ENCODE results near the gene LYSMD2. TPM values are rescaled to one million over a fixed set of nuclear protein-coding genes. Genes with fewer than 3 reads are reported as not detected.

Gene LYSMD2
- total RNA-seq, 4 donors from 2014 or later, result 11.0 to 15.0 (median 12.9) TPM

GRCh38 chr15:51770902-51771301, 33.4 kb upstream of the LYSMD2 start:
- intact Hi-C loops (cut with DNase I), result no loop called here
- H3K27me3 ChIP-seq, result no peaks in the 10 kb centered on the region
- no peak for DNase-seq
- no peak overlapping the region for H3K27ac ChIP-seq
- H3K36me3 ChIP-seq, result peaks cover 0 to 68% (median 5%) of the 10 kb centered on the region in 3 donors
- WGBS, 2 donors, result 64 to 84% methylated on average over 3 of the region's 3 CpGs
- peaks cover 0 to 6% (median 0%) of the 10 kb centered on the region in 3 donors for H3K4me1 ChIP-seq
- H3K4me3 ChIP-seq, result no peak overlapping the region
- TF ChIP-seq CTCF (IDR thresholded peaks at IDR 0.05), result no peak
- no peak for TF ChIP-seq POLR2A (IDR thresholded peaks at IDR 0.05)
- no peaks in the 10 kb centered on the region for H3K9me3 ChIP-seq

- no peak for DNase-seq
- H3K9me3 ChIP-seq, result no peaks in the 10 kb centered on the region
- 60 to 70% methylated on average over 9 of the region's 9 CpGs for WGBS, 2 donors
- H3K4me3 ChIP-seq, result no peak overlapping the region
- no peaks in the 10 kb centered on the region for H3K27me3 ChIP-seq
- H3K36me3 ChIP-seq, result peaks cover 0 to 45% (median 0%) of the 10 kb centered on the region in 3 donors
- H3K4me1 ChIP-seq, result peaks cover 0 to 6% (median 0%) of the 10 kb centered on the region in 3 donors
- H3K27ac ChIP-seq, result no peak overlapping the region
- no peak for TF ChIP-seq POLR2A (IDR thresholded peaks at IDR 0.05)
- TF ChIP-seq CTCF (IDR thresholded peaks at IDR 0.05), result no peak
- intact Hi-C loops (cut with DNase I), result no loop called here
Observed at GRCh38 chr15:51768018-51768417, 30.6 kb upstream of the LYSMD2 start.

GRCh38 chr15:51766341-51766740, 28.9 kb upstream of the LYSMD2 start:
- Histone ChIP-seq H3K27me3 (no peaks in the 10 kb centered on the region), H3K27ac (no peak overlapping the region), H3K36me3 (peaks cover 0 to 37% (median 0%) of the 10 kb centered on the region in 3 donors), H3K4me3 (no peak overlapping the region), H3K9me3 (no peaks in the 10 kb centered on the region), H3K4me1 (peaks cover 0 to 6% (median 0%) of the 10 kb centered on the region in 3 donors)
- WGBS, 2 donors, result 88 to 100% methylated on average over 1 of the region's 1 CpG
- DNase-seq, result no peak
- no peak for TF ChIP-seq CTCF (IDR thresholded peaks at IDR 0.05)
- no peak for TF ChIP-seq POLR2A (IDR thresholded peaks at IDR 0.05)
- intact Hi-C loops (cut with DNase I), result no loop called here

GRCh38 chr15:51765751-51766150, 28.3 kb upstream of the LYSMD2 start:
- H3K27ac ChIP-seq, result no peak overlapping the region
- no peak for DNase-seq
- no peak overlapping the region for H3K4me3 ChIP-seq
- H3K9me3 ChIP-seq, result no peaks in the 10 kb centered on the region
- no peaks in the 10 kb centered on the region for H3K27me3 ChIP-seq
- 88 to 92% methylated on average over 7 of the region's 7 CpGs for WGBS, 2 donors
- H3K36me3 ChIP-seq, result peaks cover 0 to 37% (median 0%) of the 10 kb centered on the region in 3 donors
- TF ChIP-seq CTCF (IDR thresholded peaks at IDR 0.05) (no peak), POLR2A (IDR thresholded peaks at IDR 0.05) (no peak)
- H3K4me1 ChIP-seq, result peaks cover 0 to 6% (median 2%) of the 10 kb centered on the region in 3 donors
- intact Hi-C loops (cut with DNase I), result no loop called here

- Histone ChIP-seq H3K36me3 (no peaks in the 10 kb centered on the region), H3K4me1 (peaks cover 0 to 12% (median 10%) of the 10 kb centered on the region in 3 donors), H3K4me3 (no peak overlapping the region), H3K27me3 (no peaks in the 10 kb centered on the region), H3K9me3 (no peaks in the 10 kb centered on the region), H3K27ac (no peak overlapping the region)
- DNase-seq, result no peak
- intact Hi-C loops (cut with DNase I), result no loop called here
- TF ChIP-seq POLR2A (IDR thresholded peaks at IDR 0.05) (no peak), CTCF (IDR thresholded peaks at IDR 0.05) (no peak)
- WGBS, 2 donors, result 68 to 74% methylated on average over 3 of the region's 3 CpGs
Observed at GRCh38 chr15:51760805-51761204, 23.4 kb upstream of the LYSMD2 start.
